GM11168 (cell line): ENCODE data around the gene FBXO27.
"Not testable (repeated sequence)": the region's sequence is repeated elsewhere in the genome, so short reads cannot be mapped to it uniquely, and the experiment has no call there.

Source experiments
- in situ Hi-C: fragments of 300-500 bp; cut with MboI; formaldehyde crosslinking; loops from one replicate; pipeline ENCODE4 v1.12.0; 2022; ENCODE audit warnings: low sequenced_read_pairs; ENCODE audit not compliant: unreplicated experiment

Gene FBXO27

GRCh38 chr19:38990949-38991697 lies 41.2 kb downstream of the FBXO27 start:
- in situ Hi-C loops: no loop called here

- in situ Hi-C loops: not testable (repeated sequence)
Observed at GRCh38 chr19:38989614-38990013, 42.7 kb downstream of the FBXO27 start.

GRCh38 chr19:38989066-38989605 lies 43.2 kb downstream of the FBXO27 start:
- in situ Hi-C loops: no loop called here

GRCh38 chr19:38988627-38989026 lies 43.7 kb downstream of the FBXO27 start:
- in situ Hi-C loops: not testable (repeated sequence)

GRCh38 chr19:38987745-38988144 lies 44.6 kb downstream of the FBXO27 start:
- in situ Hi-C loops: not testable (repeated sequence)

- in situ Hi-C loops: no loop called here
Observed at GRCh38 chr19:38985262-38985661, 47.1 kb downstream of the FBXO27 start.

- in situ Hi-C loops: no loop called here
Observed at GRCh38 chr19:38980583-38981374, 51.6 kb downstream of the FBXO27 start.

GRCh38 chr19:38979812-38980211 lies 52.5 kb downstream of the FBXO27 start:
- in situ Hi-C loops: no loop called here

- in situ Hi-C loops: no loop called here
Observed at GRCh38 chr19:38978326-38978689, 54.0 kb downstream of the FBXO27 start.

- in situ Hi-C loops: no loop called here
Observed at GRCh38 chr19:38977445-38978325, 54.7 kb downstream of the FBXO27 start.

- in situ Hi-C loops: no loop called here
Observed at GRCh38 chr19:38975861-38976271, 56.5 kb downstream of the FBXO27 start.

GRCh38 chr19:38975214-38975860 lies 57.0 kb downstream of the FBXO27 start, which contains the start of gene FBXO17:
Gene FBXO17 (minus strand): TSS chr19:38975742. CDS start chr19:38950319, 25,423 bp downstream.
- in situ Hi-C loops: no loop called here

- in situ Hi-C loops: no loop called here
Observed at GRCh38 chr19:38974624-38975213, 57.6 kb downstream of the FBXO27 start.
